ENCODE results near the gene B3GALNT2. TPM values are rescaled to one million over a fixed set of nuclear protein-coding genes. Genes with fewer than 3 reads are reported as not detected.

Gene B3GALNT2
- total RNA-seq, 1 donor from 2014 or later = 18.5 TPM

GRCh38 chr1:235427447-235427846 lies 76.8 kb downstream of the B3GALNT2 start:
- Mint-ChIP-seq H3K4me3 (no peak overlapping the region), H3K27ac (no peak overlapping the region), H3K4me1 (ENCODE audit: low read depth) (peaks cover 15% of the 10 kb centered on the region), H3K36me3 (ENCODE audit: low read depth) (peaks cover 5% of the 10 kb centered on the region), H3K9me3 (no peaks in the 10 kb centered on the region), H3K27me3 (ENCODE audit: insufficient read depth) (no peaks in the 10 kb centered on the region)
- no peak for DNase-seq (ENCODE audit: low spot score)
- intact Hi-C loops (cut with micrococcal nuclease) = no loop called here

- H3K27me3 Mint-ChIP-seq (ENCODE audit: insufficient read depth) = no peaks in the 10 kb centered on the region
- H3K4me3 Mint-ChIP-seq = no peak overlapping the region
- no peaks in the 10 kb centered on the region for H3K9me3 Mint-ChIP-seq
- H3K36me3 Mint-ChIP-seq (ENCODE audit: low read depth) = peaks cover 5% of the 10 kb centered on the region
- no peak overlapping the region for H3K27ac Mint-ChIP-seq
- DNase-seq (ENCODE audit: low spot score) = no peak
- intact Hi-C loops (cut with micrococcal nuclease) = no loop called here
- peaks cover 15% of the 10 kb centered on the region for H3K4me1 Mint-ChIP-seq (ENCODE audit: low read depth)
Measured at GRCh38 chr1:235426680-235427079, 77.6 kb downstream of the B3GALNT2 start.

- intact Hi-C loops (cut with micrococcal nuclease) = no loop called here
- no peak overlapping the region for H3K4me3 Mint-ChIP-seq
- DNase-seq (ENCODE audit: low spot score) = no peak
- H3K27me3 Mint-ChIP-seq (ENCODE audit: insufficient read depth) = no peaks in the 10 kb centered on the region
- peaks cover 5% of the 10 kb centered on the region for H3K36me3 Mint-ChIP-seq (ENCODE audit: low read depth)
- peaks cover 15% of the 10 kb centered on the region for H3K4me1 Mint-ChIP-seq (ENCODE audit: low read depth)
- no peak overlapping the region for H3K27ac Mint-ChIP-seq
- H3K9me3 Mint-ChIP-seq = no peaks in the 10 kb centered on the region
Measured at GRCh38 chr1:235426143-235426542, 78.1 kb downstream of the B3GALNT2 start.

- H3K27me3 Mint-ChIP-seq (ENCODE audit: insufficient read depth) = no peaks in the 10 kb centered on the region
- no peak for DNase-seq (ENCODE audit: low spot score)
- H3K4me3 Mint-ChIP-seq = no peak overlapping the region
- H3K9me3 Mint-ChIP-seq = no peaks in the 10 kb centered on the region
- H3K4me1 Mint-ChIP-seq (ENCODE audit: low read depth) = peaks cover 15% of the 10 kb centered on the region
- peaks cover 5% of the 10 kb centered on the region for H3K36me3 Mint-ChIP-seq (ENCODE audit: low read depth)
- intact Hi-C loops (cut with micrococcal nuclease) = no loop called here
- no peak overlapping the region for H3K27ac Mint-ChIP-seq
Measured at GRCh38 chr1:235425357-235425756, 78.9 kb downstream of the B3GALNT2 start.

- H3K4me1 Mint-ChIP-seq (ENCODE audit: low read depth) = peaks cover 15% of the 10 kb centered on the region
- no peak for DNase-seq (ENCODE audit: low spot score)
- no peaks in the 10 kb centered on the region for H3K27me3 Mint-ChIP-seq (ENCODE audit: insufficient read depth)
- no peak overlapping the region for H3K4me3 Mint-ChIP-seq
- H3K9me3 Mint-ChIP-seq = no peaks in the 10 kb centered on the region
- intact Hi-C loops (cut with micrococcal nuclease) = no loop called here
- H3K27ac Mint-ChIP-seq = no peak overlapping the region
- peaks cover 6% of the 10 kb centered on the region for H3K36me3 Mint-ChIP-seq (ENCODE audit: low read depth)
Measured at GRCh38 chr1:235424092-235424491, 80.2 kb downstream of the B3GALNT2 start.

- no peaks in the 10 kb centered on the region for H3K9me3 Mint-ChIP-seq
- DNase-seq (ENCODE audit: low spot score) = peak; percentile 7
- intact Hi-C loops (cut with micrococcal nuclease) = no loop called here
- no peaks in the 10 kb centered on the region for H3K27me3 Mint-ChIP-seq (ENCODE audit: insufficient read depth)
- peaks cover 15% of the 10 kb centered on the region for H3K4me1 Mint-ChIP-seq (ENCODE audit: low read depth)
- H3K36me3 Mint-ChIP-seq (ENCODE audit: low read depth) = peaks cover 5% of the 10 kb centered on the region
- peak overlapping the region; percentile 38 for H3K27ac Mint-ChIP-seq
- no peak overlapping the region for H3K4me3 Mint-ChIP-seq
Measured at GRCh38 chr1:235423214-235423652, 81.0 kb downstream of the B3GALNT2 start.

GRCh38 chr1:235421751-235422150 lies 82.5 kb downstream of the B3GALNT2 start:
- Mint-ChIP-seq H3K27me3 (ENCODE audit: insufficient read depth) (no peaks in the 10 kb centered on the region), H3K9me3 (no peaks in the 10 kb centered on the region), H3K4me1 (ENCODE audit: low read depth) (peaks cover 15% of the 10 kb centered on the region), H3K4me3 (no peak overlapping the region), H3K27ac (no peak overlapping the region), H3K36me3 (ENCODE audit: low read depth) (peaks cover 4% of the 10 kb centered on the region)
- DNase-seq (ENCODE audit: low spot score) = no peak
- intact Hi-C loops (cut with micrococcal nuclease) = no loop called here

- Mint-ChIP-seq H3K9me3 (no peaks in the 10 kb centered on the region), H3K4me3 (no peak overlapping the region), H3K27me3 (ENCODE audit: insufficient read depth) (no peaks in the 10 kb centered on the region), H3K4me1 (ENCODE audit: low read depth) (no peaks in the 10 kb centered on the region), H3K36me3 (ENCODE audit: low read depth) (peaks cover 9% of the 10 kb centered on the region), H3K27ac (no peak overlapping the region)
- peak; percentile 40 for DNase-seq (ENCODE audit: low spot score)
- intact Hi-C loops (cut with micrococcal nuclease) = loop anchor here (1.0 to 2.0 kb wide), 6 partner anchors 164 to 930 kb away; partner anchors contain the start of gene RBM34
Measured at GRCh38 chr1:235417086-235417697, 87.1 kb downstream of the B3GALNT2 start.

GRCh38 chr1:235416662-235417049 lies 87.6 kb downstream of the B3GALNT2 start:
- peaks cover 9% of the 10 kb centered on the region for H3K36me3 Mint-ChIP-seq (ENCODE audit: low read depth)
- no peaks in the 10 kb centered on the region for H3K9me3 Mint-ChIP-seq
- H3K4me3 Mint-ChIP-seq = no peak overlapping the region
- H3K27ac Mint-ChIP-seq = no peak overlapping the region
- no peaks in the 10 kb centered on the region for H3K27me3 Mint-ChIP-seq (ENCODE audit: insufficient read depth)
- no peak for DNase-seq (ENCODE audit: low spot score)
- no peaks in the 10 kb centered on the region for H3K4me1 Mint-ChIP-seq (ENCODE audit: low read depth)
- intact Hi-C loops (cut with micrococcal nuclease) = loop anchor here (1.0 to 2.0 kb wide), 6 partner anchors 163 to 929 kb away; partner anchors contain the start of gene RBM34

- no peak overlapping the region for H3K4me3 Mint-ChIP-seq
- no peaks in the 10 kb centered on the region for H3K27me3 Mint-ChIP-seq (ENCODE audit: insufficient read depth)
- H3K9me3 Mint-ChIP-seq = no peaks in the 10 kb centered on the region
- DNase-seq (ENCODE audit: low spot score) = peak; percentile 36
- H3K27ac Mint-ChIP-seq = no peak overlapping the region
- no peaks in the 10 kb centered on the region for H3K4me1 Mint-ChIP-seq (ENCODE audit: low read depth)
- intact Hi-C loops (cut with micrococcal nuclease) = loop anchor here (1.0 kb wide), 2 partner anchors 48 to 86 kb away; partner anchors contain the start of gene TBCE
- peaks cover 9% of the 10 kb centered on the region for H3K36me3 Mint-ChIP-seq (ENCODE audit: low read depth)
Measured at GRCh38 chr1:235415008-235415904, 89.0 kb downstream of the B3GALNT2 start.

GRCh38 chr1:235411489-235412486 lies 92.5 kb downstream of the B3GALNT2 start:
- peaks cover 8% of the 10 kb centered on the region for H3K36me3 Mint-ChIP-seq (ENCODE audit: low read depth)
- no peak overlapping the region for H3K4me3 Mint-ChIP-seq
- H3K4me1 Mint-ChIP-seq (ENCODE audit: low read depth) = no peaks in the 10 kb centered on the region
- no peaks in the 10 kb centered on the region for H3K9me3 Mint-ChIP-seq
- no peak for DNase-seq (ENCODE audit: low spot score)
- no peaks in the 10 kb centered on the region for H3K27me3 Mint-ChIP-seq (ENCODE audit: insufficient read depth)
- peak overlapping the region; percentile 29 for H3K27ac Mint-ChIP-seq
- intact Hi-C loops (cut with micrococcal nuclease) = no loop called here

GRCh38 chr1:235410467-235410866 lies 93.8 kb downstream of the B3GALNT2 start:
- intact Hi-C loops (cut with micrococcal nuclease) = no loop called here
- peaks cover 8% of the 10 kb centered on the region for H3K36me3 Mint-ChIP-seq (ENCODE audit: low read depth)
- no peak overlapping the region for H3K27ac Mint-ChIP-seq
- H3K4me3 Mint-ChIP-seq = no peak overlapping the region
- no peaks in the 10 kb centered on the region for H3K27me3 Mint-ChIP-seq (ENCODE audit: insufficient read depth)
- no peaks in the 10 kb centered on the region for H3K4me1 Mint-ChIP-seq (ENCODE audit: low read depth)
- no peak for DNase-seq (ENCODE audit: low spot score)
- no peaks in the 10 kb centered on the region for H3K9me3 Mint-ChIP-seq
